IgD-negative memory B cell (primary cell): Measurements from ENCODE around the gene IFT57. TPM values are rescaled to one million over a fixed set of nuclear protein-coding genes. Genes with fewer than 3 reads are reported as not detected.
A peak's percentile ranks its signal among the peaks of the same experiment; 100 is the strongest.
"Not testable (repeated sequence)": the region's sequence is repeated elsewhere in the genome, so short reads cannot be mapped to it uniquely, and the experiment has no call there.

Experiments
- H3K27ac Mint-ChIP-seq, 3 donors: one replicate each; pipeline ENCODE4 v1.8.0; 2020 to 2022; ENCODE audit warnings: mild to moderate bottlenecking in 3 of 3, mixed read lengths in 3 of 3, moderate library complexity in 1 of 3
- H3K27me3 Mint-ChIP-seq: one replicate; pipeline ENCODE4 v1.8.0; 2021; ENCODE audit warnings: mixed read lengths
- H3K36me3 Mint-ChIP-seq: one replicate; pipeline ENCODE4 v1.8.0; 2020; ENCODE audit warnings: mild to moderate bottlenecking, mixed read lengths
- H3K4me1 Mint-ChIP-seq, 3 donors: one replicate each; pipeline ENCODE4 v1.8.0; 2020 to 2022; ENCODE audit warnings: mixed read lengths in 3 of 3, mild to moderate bottlenecking in 1 of 3
- H3K4me3 Mint-ChIP-seq, 4 donors: one replicate each; pipeline ENCODE4 v1.8.0; 2020 to 2022; ENCODE audit warnings: mild to moderate bottlenecking in 4 of 4, mixed read lengths in 4 of 4, moderate library complexity in 3 of 4
- H3K9me3 Mint-ChIP-seq, 3 donors: one replicate each; pipeline ENCODE4 v1.8.0; 2020 to 2021; ENCODE audit warnings: mixed read lengths in 3 of 3, mild to moderate bottlenecking in 1 of 3
- polyA plus RNA-seq: library from polyadenylated mRNA; unstranded; fragments of 300-500 nt; fragmentation: Illumina TruSeq; gene quantifications from one replicate; pipeline ENCODE4 v1.2.3, GENCODE V29; 2021

IFT57 gene
- polyA plus RNA-seq, 1 donor from 2014 or later: 138 TPM

DNA sequence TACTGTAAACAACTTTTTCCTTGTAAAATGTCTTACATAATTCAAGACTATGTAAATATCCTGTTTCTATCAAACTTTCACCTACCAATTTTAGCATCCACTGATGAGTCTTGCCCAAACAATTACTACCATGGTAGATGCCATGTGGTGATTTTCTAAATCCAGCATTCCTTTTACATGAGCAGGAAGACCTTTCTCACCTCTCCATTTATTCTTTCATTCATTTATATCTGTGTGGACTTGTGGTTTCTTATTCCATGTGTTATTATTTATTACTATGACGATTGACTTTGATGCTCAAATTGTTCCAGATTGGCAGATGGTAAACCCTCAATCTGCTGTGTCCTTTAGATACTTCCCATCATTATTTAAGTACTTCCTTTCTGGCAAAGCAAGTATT, 62.4 kb downstream of the IFT57 start:
- H3K4me1 Mint-ChIP-seq: peaks cover 2 to 28% (median 23%) of the 10 kb centered on the region in 3 donors
- H3K27ac Mint-ChIP-seq: no peak overlapping the region
- peaks cover 21% of the 10 kb centered on the region for H3K36me3 Mint-ChIP-seq

GRCh38 chr3:108159105-108159504, 63.1 kb downstream of the IFT57 start:
- peaks cover 23% of the 10 kb centered on the region for H3K36me3 Mint-ChIP-seq
- H3K4me1 Mint-ChIP-seq: peaks cover 3 to 29% (median 28%) of the 10 kb centered on the region in 3 donors
- H3K27ac Mint-ChIP-seq: no peak overlapping the region
- H3K4me3 Mint-ChIP-seq: no peak overlapping the region
- H3K27me3 Mint-ChIP-seq: no peaks in the 10 kb centered on the region
- H3K9me3 Mint-ChIP-seq: peaks cover 0 to 10% (median 5%) of the 10 kb centered on the region in 3 donors

More for the DNA sequence above, 62.4 kb downstream of the IFT57 start:
- Mint-ChIP-seq H3K9me3 (peaks cover 0 to 3% (median 2%) of the 10 kb centered on the region in 3 donors), H3K27me3 (no peaks in the 10 kb centered on the region), H3K4me3 (no peak overlapping the region)

- Mint-ChIP-seq H3K27ac (no peak overlapping the region), H3K4me3 (no peak overlapping the region), H3K36me3 (peaks cover 23% of the 10 kb centered on the region), H3K9me3 (peaks cover 0 to 13% (median 7%) of the 10 kb centered on the region in 3 donors), H3K4me1 (peaks cover 3 to 35% (median 28%) of the 10 kb centered on the region in 3 donors), H3K27me3 (no peaks in the 10 kb centered on the region)
Measured at GRCh38 chr3:108158251-108158650, 64.0 kb downstream of the IFT57 start.

DNA sequence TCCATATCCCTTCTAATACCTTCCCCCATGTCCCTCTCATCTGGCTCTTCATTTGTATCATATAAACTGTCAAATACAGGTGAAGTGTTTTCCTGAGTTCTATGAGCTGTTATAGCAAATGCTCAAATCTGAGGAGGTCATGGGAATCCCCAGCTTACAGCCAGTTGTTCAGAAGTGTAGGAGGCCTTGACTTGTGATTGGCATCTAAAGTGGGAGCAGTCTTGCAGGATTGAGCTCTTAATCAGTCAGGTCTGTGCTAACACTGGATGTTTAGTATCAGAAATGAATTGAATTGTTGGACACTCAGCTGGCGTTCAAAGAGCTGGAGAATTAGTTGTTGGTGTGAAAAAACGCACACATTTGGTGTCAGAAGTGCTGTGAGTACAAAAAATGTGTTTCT, 65.0 kb downstream of the IFT57 start:
- Mint-ChIP-seq H3K27ac (peak overlapping the region in 2 of 3 donors; percentile 35 to 46), H3K27me3 (no peaks in the 10 kb centered on the region), H3K4me1 (peaks cover 3 to 28% (median 26%) of the 10 kb centered on the region in 3 donors), H3K9me3 (peaks cover 0 to 13% (median 7%) of the 10 kb centered on the region in 3 donors), H3K4me3 (no peak overlapping the region), H3K36me3 (peaks cover 19% of the 10 kb centered on the region)

DNA sequence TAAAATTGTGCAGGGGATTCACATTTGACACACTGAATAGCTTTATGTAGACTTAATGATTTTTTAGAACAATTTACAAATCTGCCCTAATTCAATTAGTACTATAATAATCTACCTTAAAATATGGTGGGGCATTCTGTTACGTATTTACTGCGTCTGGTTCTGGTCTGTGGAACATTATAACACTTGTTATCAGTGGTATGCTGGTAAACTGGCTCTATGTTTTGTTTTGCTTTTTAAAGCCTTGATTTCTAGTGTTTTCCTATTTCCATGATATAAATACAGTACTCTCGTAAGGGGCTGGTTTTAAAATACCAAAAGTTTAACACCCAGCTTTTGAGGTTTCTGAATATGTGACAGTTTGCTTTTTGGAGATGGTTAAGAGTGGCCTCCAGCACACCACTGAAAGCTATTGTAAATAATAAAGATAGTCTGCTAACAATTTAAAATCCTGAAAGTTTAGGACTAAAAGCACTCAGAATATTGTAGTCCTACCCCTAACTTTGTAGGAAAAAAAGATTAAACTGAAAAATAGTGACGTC, 65.8 kb downstream of the IFT57 start:
- H3K4me3 Mint-ChIP-seq: no peak overlapping the region
- H3K4me1 Mint-ChIP-seq: peaks cover 3 to 28% (median 26%) of the 10 kb centered on the region in 3 donors

GRCh38 chr3:108155642-108156041, 66.6 kb downstream of the IFT57 start:
- Mint-ChIP-seq H3K36me3 (peaks cover 12% of the 10 kb centered on the region), H3K4me1 (peaks cover 3 to 28% (median 26%) of the 10 kb centered on the region in 3 donors), H3K9me3 (peaks cover 0 to 13% (median 7%) of the 10 kb centered on the region in 3 donors)
- not testable (repeated sequence) for H3K27me3 Mint-ChIP-seq, H3K27ac Mint-ChIP-seq, H3K4me3 Mint-ChIP-seq

More for the DNA sequence above, 65.8 kb downstream of the IFT57 start:
- H3K9me3 Mint-ChIP-seq: peaks cover 0 to 13% (median 7%) of the 10 kb centered on the region in 3 donors
- H3K27ac Mint-ChIP-seq: no peak overlapping the region
- peaks cover 18% of the 10 kb centered on the region for H3K36me3 Mint-ChIP-seq
- H3K27me3 Mint-ChIP-seq: no peaks in the 10 kb centered on the region

DNA sequence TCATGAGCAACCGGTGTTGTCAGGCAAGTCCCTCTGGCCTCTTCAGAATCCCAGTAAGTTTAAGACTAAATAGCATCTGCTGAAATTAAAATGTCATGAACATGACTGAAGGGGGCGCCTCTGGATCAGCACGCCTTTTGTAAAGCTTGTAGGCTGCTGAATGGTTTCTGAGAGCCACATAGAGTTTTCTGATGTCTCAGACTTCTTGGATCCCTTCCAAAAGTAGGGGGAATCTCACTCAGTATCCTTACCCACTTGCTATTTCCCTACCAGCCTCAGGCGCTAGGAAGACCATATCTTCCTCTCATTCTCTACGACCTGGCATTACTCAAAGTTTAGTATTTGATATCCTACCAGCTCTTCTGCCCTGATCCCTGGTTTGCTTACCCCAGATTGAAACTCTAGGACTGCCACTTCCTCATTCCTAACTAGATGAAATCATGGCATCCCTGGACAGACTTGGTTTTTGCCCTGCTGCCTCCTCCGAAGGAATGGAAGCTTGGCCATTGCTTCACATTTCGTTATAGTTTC, 68.7 kb downstream of the IFT57 start:
- Mint-ChIP-seq H3K27ac (no peak overlapping the region), H3K9me3 (peaks cover 0 to 13% (median 7%) of the 10 kb centered on the region in 3 donors), H3K36me3 (peaks cover 3% of the 10 kb centered on the region), H3K4me1 (peaks cover 2 to 22% (median 17%) of the 10 kb centered on the region in 3 donors), H3K27me3 (no peaks in the 10 kb centered on the region), H3K4me3 (no peak overlapping the region)

GRCh38 chr3:108152274-108152673, 70.0 kb downstream of the IFT57 start:
- Mint-ChIP-seq H3K36me3 (peaks cover 3% of the 10 kb centered on the region), H3K4me3 (no peak overlapping the region), H3K27me3 (no peaks in the 10 kb centered on the region), H3K4me1 (peaks cover 2 to 22% (median 11%) of the 10 kb centered on the region in 3 donors), H3K27ac (no peak overlapping the region), H3K9me3 (peaks cover 0 to 13% (median 7%) of the 10 kb centered on the region in 3 donors)

DNA sequence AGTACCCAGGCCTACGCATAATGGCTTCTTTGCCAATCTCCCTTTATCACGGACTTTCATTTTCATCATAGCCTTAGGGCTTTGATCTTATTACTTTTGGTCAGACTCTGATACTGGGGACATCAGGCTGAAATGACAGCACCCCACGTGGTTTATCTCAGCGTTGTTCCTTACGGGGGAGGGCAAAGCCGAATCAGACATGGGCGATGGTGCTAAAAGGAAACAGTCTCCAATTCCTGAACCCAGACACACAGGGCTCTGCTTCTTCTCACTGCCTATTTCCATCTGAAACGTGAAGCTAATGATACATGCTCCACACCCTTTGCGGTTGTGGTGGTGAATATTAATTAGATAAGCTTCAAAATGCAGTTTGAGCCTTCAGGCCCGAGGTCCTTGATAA, 72.0 kb downstream of the IFT57 start:
- Mint-ChIP-seq H3K27ac (no peak overlapping the region), H3K27me3 (no peaks in the 10 kb centered on the region), H3K9me3 (peaks cover 0 to 13% (median 9%) of the 10 kb centered on the region in 3 donors), H3K36me3 (peaks cover 3% of the 10 kb centered on the region), H3K4me1 (peaks cover 5 to 13% (median 6%) of the 10 kb centered on the region in 3 donors), H3K4me3 (no peak overlapping the region)

- Mint-ChIP-seq H3K4me3 (no peak overlapping the region), H3K27ac (no peak overlapping the region), H3K36me3 (no peaks in the 10 kb centered on the region), H3K27me3 (no peaks in the 10 kb centered on the region), H3K4me1 (peaks cover 3 to 10% (median 8%) of the 10 kb centered on the region in 3 donors), H3K9me3 (peaks cover 0 to 2% (median 0%) of the 10 kb centered on the region in 3 donors)
Measured at GRCh38 chr3:108146139-108146538, 76.1 kb downstream of the IFT57 start.

DNA sequence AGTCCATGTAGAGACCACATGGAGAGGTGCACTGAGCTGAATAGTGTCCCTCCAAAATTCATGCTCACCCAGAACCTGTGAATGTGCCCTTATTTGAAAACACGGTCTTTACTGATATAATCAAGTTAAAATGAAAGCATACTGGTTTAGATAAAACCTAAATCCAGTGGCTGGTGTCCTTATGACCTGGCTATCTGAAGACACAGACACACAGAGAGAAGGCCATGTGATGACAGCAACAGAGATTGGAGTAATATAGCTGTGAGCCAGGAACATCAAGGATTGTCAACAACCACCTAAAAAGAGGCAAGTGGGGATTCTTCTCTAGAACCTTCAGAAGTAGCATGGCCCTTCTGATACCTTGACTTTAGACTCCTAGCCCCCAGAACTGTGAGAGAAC, 76.6 kb downstream of the IFT57 start:
- Mint-ChIP-seq H3K4me1 (peaks cover 3 to 10% (median 8%) of the 10 kb centered on the region in 3 donors), H3K36me3 (no peaks in the 10 kb centered on the region), H3K27me3 (no peaks in the 10 kb centered on the region), H3K4me3 (no peak overlapping the region), H3K27ac (no peak overlapping the region), H3K9me3 (peaks cover 0 to 3% (median 2%) of the 10 kb centered on the region in 3 donors)

DNA sequence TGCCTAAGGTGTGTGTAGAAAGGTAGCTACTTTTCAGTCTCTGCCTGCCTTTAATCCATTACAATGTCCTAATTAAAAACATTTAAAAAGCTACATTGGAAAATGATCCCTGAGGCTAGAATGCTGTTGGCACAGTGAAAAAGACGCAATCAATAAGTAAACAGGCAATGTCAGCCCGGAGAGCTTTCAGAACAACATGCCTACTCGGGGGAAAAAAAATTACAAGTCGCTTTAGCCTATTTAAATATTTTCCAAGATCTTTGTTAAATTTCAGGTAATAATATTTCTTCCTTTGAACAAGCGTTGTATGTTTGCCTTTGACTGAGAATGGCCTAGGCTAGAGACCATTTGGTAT, 84.8 kb downstream of the IFT57 start:
- Mint-ChIP-seq H3K36me3 (peaks cover 12% of the 10 kb centered on the region), H3K27me3 (no peaks in the 10 kb centered on the region)

GRCh38 chr3:108136561-108137459, 85.4 kb downstream of the IFT57 start:
- peaks cover 0 to 3% (median 3%) of the 10 kb centered on the region in 3 donors for H3K9me3 Mint-ChIP-seq
- H3K4me1 Mint-ChIP-seq: peaks cover 38 to 60% (median 45%) of the 10 kb centered on the region in 3 donors

More for the DNA sequence above, 84.8 kb downstream of the IFT57 start:
- Mint-ChIP-seq H3K27ac (no peak overlapping the region), H3K4me3 (no peak overlapping the region), H3K4me1 (peaks cover 33 to 59% (median 47%) of the 10 kb centered on the region in 3 donors), H3K9me3 (peaks cover 0 to 3% (median 3%) of the 10 kb centered on the region in 3 donors)

GRCh38 chr3:108134555-108134880, 87.7 kb downstream of the IFT57 start:
- Mint-ChIP-seq H3K27me3 (peaks cover 3% of the 10 kb centered on the region), H3K36me3 (peaks cover 14% of the 10 kb centered on the region), H3K4me3 (peak overlapping the region; percentile 62 to 88 (median 72)), H3K4me1 (peaks cover 58 to 78% (median 60%) of the 10 kb centered on the region in 3 donors), H3K9me3 (peaks cover 0 to 3% (median 0%) of the 10 kb centered on the region in 3 donors), H3K27ac (peak overlapping the region; percentile 86 to 98 (median 97))

More at GRCh38 chr3:108136561-108137459, 85.4 kb downstream of the IFT57 start:
- Mint-ChIP-seq H3K27ac (peak overlapping the region; percentile 17 to 73 (median 56)), H3K27me3 (peaks cover 1% of the 10 kb centered on the region), H3K36me3 (peaks cover 14% of the 10 kb centered on the region), H3K4me3 (peak overlapping the region in 3 of 4 donors; percentile 45 to 83 (median 52))
